Stimulated activated CD4-positive, alpha-beta T cell treated with anti-CD3 and anti-CD28 coated beads, Interleukin-1b, Interleukin-23, amount 100 ng/mL, for 48 hours (primary cell): ENCODE data around the gene CRYZL1.
"Not testable (repeated sequence)": the region's sequence is repeated elsewhere in the genome, so short reads cannot be mapped to it uniquely, and the experiment has no call there.

Experiments used
- DNase-seq: peaks from one replicate; pipeline ENCODE4 v3.0.0-alpha.2; 2020

Gene CRYZL1

GRCh38 chr21:33619726-33620125, 21.8 kb downstream of the CRYZL1 start:
- no peak for DNase-seq

DNA sequence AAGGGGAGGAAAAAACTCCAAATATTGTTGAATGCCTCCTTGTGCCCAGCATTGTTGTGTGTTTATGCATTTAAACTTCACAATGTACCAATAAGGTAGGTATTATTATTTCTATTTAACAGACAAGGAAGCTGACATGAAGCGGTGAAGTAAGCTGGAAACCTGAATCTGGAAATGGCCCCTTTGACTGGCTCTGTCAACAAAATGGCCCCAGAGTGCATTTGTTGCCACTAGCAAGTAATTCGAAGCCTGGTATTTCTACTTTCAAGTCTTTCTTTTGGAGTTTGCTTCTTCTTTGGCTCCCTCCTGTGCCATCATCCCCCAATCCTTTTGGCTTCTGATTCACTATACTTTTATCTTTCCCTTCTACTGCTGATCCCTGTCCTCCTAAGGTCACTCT, 23.1 kb downstream of the CRYZL1 start:
- no peak for DNase-seq

DNA sequence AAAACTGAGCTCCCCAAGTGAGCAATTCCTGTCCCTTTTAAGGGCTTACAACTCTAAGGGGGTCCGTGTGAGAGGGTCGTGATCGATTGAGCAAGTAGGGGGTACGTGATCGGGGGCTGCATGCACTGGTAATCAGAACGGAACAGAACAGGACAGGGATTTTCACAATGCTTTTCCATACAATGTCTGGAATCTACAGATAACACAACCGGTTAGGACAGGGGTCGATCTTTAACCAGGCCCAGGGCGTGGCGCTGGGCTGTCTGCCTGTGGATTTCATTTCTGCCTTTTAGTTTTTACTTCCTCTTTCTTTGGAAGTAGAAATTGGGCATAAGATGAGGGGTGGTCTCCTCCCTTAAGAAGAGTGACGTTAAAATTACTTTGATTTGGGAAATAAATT, 24.0 kb downstream of the CRYZL1 start:
- not testable (repeated sequence) for DNase-seq

DNA sequence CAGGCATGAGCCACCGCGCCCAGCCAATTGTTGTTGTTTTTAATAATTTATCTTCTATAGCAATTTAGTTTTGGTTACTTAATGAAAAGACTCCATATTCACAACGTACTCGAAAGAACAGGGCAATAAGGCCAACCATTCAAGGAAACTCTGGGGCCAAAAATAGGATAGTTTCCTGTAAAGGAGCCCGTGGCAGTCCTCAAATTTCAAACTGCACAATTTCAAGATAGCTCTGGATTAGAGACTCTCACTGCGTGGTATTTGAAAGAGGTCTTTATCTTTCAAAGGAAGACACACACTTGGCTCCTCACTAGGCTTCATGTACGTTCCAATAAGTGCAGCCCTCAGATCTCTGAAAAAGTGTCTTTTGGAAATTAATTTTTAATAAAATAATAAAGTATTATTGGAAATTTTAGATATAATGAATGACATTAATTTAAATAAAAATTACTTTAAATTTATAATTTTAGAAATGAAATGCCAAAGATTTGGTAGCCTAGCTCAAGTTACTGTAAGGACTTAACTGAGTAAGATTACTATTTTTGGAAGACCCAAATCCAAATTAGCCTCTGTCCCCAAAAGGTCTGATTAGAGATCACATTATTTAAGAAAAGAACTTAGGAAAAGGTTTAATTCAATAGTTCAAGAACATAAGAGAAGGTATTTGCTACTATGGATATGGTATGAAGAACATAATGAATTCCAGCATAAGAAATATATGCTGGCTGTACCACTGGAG, 30.4 kb downstream of the CRYZL1 start:
- DNase-seq, result no peak

DNA sequence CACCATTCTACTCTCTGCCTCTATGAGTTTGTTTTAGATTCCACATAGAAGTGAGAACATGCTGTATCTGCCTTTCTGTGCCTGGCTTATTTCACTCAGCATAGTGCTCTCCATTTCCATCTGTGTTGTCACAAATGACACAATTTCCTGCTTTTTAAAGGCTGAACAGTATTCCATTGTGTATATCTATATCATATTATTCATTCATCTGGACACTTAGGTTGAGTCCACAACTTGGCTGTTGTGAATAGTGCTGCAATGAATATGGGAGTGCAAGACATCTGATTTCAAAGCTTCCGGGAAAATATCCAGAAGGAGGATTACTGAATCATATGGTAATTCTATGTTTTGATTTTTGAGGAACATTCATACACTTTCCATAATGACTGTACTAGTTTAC, 33.0 kb downstream of the CRYZL1 start:
- DNase-seq, result no peak

DNA sequence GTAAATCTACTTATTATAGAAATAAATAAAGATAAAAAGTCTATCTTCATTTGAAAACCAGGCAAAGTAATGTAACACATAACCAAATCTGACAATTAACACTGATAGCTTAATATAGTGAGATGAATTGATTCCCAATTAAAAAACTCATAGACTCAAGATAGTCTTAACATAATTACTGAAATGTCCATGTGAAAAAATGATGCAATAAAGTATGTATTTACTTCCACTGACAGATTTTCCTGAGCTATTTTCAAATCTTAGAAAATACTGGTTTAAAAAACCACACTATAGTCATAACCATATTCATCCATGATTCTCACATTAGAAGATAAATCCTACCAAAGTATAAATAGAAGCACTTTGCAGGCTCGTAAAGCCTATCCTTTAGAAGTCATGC, 43.5 kb downstream of the CRYZL1 start:
- no peak for DNase-seq

DNA sequence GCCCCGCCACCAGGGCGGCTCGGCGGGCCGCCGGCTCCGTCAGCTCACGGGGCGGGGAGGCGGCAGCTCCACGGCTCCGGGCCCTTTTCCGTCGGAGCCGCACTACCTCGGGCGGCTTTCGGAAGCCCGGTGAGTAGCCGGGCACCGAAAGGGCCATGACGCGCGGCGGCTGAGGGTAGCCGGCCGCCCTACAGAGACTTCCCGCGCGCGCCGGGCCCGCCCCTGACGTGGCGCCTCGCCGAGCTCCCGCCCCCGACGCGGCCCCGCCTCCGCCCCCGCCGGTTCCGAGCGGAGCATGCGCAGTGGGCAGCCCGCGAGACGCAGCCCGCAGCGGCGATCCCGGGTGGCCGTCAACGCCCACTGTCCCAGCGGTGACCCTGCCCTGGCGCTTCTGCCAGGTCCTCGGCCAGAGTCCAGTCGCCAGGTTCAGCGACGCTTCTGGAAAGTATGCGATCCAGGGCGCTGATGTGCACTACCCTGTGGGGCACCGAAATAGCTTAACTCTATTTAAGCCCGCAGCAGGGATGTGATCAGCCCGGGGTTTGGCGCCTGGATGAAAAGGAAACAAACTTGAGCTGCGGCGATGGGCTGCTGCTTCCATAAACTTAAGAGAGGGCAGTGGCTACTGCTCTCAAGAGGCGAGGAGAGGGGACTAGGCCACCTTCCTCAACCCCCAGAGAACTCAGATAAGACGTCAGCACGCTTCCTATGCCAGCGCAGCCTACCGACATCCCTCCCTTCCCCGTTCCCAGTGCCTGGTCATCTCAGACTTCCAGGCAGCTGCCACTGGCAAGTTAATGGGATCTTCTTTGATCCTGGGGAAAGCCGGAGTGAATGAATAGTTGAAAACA, 52.8 kb downstream of the CRYZL1 start, which contains the start of gene DONSON:
DONSON (minus strand) TSS at position 200 of the 851 bp plus-strand sequence; CDS start at position 157, 43 bp downstream.
- DNase-seq, result peak; percentile 83

- peak; percentile 14 for DNase-seq
Measured at GRCh38 chr21:33587792-33588484, 53.6 kb downstream of the CRYZL1 start.

- DNase-seq, result no peak
Measured at GRCh38 chr21:33586927-33587326, 54.6 kb downstream of the CRYZL1 start.

DNA sequence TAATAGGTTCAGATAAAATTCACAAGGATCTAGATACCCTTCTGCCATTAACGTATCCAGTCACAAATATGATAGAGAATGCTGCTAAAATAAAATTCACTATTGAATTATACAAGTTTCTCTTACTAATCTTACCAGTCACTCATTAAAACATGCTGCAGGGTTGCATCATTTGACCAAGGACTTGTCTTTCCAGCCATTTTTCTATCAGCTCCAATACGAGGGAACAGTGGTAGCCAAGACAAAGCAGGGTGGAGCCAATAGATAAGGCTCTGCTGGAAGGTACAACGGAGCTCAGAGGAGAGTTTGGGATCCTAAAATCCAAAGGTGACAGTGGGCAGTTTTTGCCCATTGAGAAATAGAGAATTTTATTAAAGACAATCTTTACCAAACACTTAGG, 57.1 kb downstream of the CRYZL1 start:
- DNase-seq, result no peak

DNA sequence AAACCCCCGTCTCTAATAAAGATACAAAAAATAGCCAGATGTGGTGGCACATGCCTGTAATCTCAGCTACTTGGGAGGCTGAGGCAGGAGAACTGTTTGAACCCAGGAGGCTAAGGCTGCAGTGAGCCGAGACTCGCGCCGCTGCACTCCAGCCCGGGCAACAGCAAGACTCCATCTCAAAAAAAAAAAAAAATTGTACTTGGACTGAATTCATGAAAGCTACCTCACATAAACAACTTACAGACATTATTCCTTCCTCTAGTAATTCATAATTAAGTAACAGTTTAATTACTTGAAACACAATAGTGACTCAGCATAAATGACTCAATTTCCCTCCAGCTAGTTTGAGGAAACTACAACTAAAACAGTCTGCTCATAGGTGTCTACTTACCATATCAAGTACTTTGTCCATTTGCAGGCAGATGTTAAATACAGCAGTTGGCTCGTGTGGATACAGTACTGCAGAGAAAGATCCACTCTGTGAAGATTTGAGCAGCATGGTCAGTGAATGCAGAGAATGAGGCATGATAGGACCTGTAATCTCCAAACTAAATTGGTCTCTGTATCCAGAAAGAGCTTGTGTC, 62.5 kb downstream of the CRYZL1 start:
- no peak for DNase-seq

GRCh38 chr21:33578214-33578613, 63.3 kb downstream of the CRYZL1 start:
- DNase-seq, result no peak

DNA sequence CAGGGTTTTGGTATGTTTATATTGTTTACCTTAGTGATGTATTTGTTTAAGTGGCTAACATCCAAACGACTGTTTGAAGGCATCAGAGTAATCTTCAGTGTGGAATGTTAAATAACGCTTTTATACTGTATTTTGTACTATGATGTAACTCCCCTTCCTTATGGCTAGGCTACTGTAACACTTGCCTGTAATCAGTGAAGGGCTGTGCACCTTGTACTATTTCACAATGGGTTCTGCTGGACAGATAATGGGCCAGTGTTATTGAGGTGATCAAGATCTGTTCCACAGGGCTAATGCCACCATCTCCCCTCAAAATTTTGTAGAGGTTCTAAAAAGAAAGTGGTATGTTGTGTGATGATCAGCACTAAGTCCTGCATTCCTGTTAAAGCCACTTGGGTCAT, 64.8 kb downstream of the CRYZL1 start:
- not testable (repeated sequence) for DNase-seq

GRCh38 chr21:33572350-33572749, 69.2 kb downstream of the CRYZL1 start:
- DNase-seq, result no peak

DNA sequence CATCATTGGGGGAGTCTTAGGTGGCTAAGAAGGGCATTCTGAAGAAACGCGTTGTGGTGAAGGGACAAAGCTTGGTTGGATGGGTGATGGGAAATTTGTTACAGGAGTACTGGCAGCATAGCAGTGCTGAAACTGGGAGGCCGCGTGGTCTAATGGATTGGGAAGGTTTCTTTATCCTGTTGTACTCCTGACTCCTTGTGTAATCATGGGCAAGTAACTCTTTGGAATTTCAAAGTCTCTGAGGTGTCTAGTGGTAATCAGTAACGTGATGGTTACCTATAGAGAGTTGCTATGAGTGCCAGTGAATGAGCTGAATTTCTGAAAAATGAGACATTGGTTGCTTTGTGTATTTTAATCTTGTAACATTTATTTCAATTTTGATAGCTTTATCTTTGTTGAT, 71.5 kb downstream of the CRYZL1 start:
- DNase-seq, result no peak

DNA sequence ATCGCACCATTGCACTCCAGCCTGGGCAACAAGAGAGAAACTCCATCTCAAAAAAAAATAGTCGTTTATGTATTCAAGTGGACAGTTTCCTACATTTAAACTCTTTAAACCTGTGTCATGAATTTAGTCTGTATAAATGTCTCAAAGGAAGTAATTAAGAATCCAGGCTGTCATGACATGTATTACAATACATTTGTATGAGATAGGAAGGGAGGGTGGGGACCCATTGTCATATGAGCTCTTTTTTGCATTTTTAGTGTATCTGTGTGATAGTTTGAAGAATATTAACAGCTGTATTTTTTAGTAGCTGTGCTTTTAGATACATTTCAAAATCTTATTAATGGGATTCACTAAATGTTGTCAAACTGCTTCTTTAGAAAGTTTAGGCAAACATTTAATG, 73.1 kb downstream of the CRYZL1 start:
- DNase-seq, result no peak

- no peak for DNase-seq
Measured at GRCh38 chr21:33567914-33568313, 73.6 kb downstream of the CRYZL1 start.

DNA sequence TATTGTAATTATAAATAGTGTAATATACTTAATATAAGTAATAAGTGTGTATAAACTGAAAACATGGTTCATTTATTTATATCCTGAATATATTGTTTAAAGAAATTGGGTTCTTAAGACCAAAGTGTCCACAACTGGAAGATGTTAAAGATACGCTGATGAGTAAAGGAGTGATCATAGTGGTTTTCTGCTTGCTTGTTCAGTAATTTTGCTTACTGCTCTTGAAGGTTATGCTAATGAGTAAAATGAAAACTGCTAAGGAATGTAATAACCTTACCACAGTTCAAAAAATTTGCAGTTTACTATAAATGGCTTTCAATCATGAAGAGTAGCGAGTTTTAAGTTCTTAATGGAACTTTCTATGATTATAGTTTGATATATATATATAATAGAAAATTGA, 75.0 kb downstream of the CRYZL1 start:
- no peak for DNase-seq

DNA sequence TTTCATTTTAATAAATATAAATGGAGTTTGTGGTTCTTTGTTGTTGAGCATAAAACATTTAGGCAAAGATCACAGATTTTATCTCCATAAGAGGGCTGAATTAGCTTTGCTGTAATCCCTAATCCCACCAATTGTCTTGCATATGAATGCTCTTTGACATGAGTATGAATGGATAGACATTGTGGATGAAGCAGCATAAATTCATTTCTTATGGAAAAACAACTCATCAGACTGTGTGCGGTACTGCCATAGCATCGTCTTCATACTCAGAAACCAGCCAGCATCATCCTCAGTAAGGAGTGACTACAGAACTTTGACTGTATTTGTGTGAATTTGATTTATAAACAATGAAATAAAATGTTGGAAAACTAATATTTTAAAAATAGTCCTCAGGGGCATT, 79.2 kb downstream of the CRYZL1 start:
- no peak for DNase-seq

DNA sequence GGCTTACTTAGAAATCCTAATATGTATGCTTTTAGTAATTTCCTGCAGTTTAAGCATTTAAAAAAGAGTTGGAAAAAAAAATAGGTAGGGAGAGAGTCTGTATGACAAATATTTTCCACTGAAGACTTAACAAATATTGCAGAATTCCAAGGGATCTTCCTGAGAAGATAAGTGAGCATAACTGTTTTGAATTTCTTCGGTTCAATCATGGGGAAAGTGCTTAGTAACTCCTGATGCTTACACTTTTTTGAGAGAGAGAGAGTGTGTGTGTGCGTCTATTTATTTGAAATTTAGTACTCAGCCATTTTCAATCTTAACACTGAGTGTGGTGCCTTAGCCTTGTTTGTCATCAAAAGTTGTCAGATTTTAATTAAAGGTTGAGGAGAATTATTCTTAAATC, 80.2 kb downstream of the CRYZL1 start:
- no peak for DNase-seq

- DNase-seq, result no peak
Measured at GRCh38 chr21:33560965-33561364, 80.6 kb downstream of the CRYZL1 start.

- no peak for DNase-seq
Measured at GRCh38 chr21:33559813-33560212, 81.7 kb downstream of the CRYZL1 start.

DNA sequence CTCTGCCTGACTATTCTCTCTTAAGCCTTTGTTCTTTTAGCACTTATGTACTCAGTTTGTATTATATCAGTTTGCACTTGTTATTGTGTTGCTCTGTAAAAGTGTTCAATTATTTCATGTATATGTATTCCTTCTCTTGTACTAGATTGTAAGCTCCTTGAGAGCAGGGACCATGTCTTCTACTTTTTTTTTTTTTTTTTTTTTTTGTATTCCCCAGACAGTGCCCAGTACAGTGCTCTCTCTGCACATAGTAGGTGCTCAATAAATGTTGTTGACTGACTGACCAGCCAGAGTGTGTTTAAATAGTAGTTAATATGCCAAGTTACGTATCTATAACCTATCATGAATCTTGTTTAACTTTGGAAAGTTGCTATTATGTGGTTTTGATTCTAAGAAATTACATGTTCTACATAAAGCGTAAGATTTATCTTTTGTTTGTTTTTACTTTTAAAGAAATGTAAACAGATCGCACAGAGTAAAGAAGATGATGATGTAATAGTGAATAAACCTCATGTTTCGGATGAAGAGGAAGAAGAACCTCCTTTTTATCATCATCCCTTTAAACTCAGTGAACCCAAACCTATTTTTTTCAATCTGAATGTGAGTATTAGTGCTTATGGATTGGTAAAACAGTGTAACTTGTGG, 82.6 kb downstream of the CRYZL1 start:
- no peak for DNase-seq
